ENCODE data around the gene RAD18.
A peak's percentile ranks its signal among the peaks of the same experiment; 100 is the strongest.

The RAD18 gene

DNA sequence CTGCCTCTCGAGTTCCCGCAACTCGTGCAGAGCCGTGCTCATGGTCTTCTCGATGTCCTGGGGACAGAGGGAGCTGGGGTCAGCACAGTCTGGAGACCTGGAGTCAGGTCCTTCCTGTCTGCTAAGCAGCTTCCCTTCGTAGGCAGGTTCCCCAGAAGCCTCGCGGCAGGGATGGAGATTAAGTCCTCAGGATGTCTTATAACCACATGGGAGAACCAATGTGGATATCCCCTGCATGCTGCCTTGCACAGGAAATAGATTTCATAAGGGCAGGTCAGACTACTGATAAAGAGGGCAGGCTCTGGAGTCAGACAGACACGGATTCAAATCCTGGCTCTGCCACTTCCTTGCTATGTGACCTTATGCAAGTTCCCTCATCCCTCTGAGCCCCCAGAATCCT lies 22.6 kb upstream of the RAD18 start:
- no peak for DNase-seq (ENCODE audit: low read depth)

DNA sequence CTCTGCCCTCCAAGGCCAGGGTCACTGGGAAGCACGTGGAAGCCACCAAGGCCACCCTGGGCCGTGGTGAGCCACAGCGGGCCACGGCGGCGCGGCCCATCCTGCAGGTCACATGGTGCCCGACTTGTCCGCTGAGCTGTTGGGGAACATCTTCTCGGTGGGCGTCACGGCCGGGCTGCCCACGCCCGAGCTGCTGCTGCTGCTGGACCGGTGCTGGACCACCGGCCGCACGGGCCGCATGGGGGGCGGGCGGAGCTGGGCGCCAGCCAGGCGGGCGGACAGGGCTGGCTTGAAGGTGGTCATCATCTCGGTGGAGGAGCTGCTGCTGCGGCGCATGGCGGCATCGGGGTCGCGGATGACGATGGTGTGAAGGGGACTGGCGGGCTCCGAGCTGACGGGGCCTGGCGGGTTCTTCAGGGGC lies 22.1 kb upstream of the RAD18 start:
- no peak for DNase-seq (ENCODE audit: low read depth)

DNA sequence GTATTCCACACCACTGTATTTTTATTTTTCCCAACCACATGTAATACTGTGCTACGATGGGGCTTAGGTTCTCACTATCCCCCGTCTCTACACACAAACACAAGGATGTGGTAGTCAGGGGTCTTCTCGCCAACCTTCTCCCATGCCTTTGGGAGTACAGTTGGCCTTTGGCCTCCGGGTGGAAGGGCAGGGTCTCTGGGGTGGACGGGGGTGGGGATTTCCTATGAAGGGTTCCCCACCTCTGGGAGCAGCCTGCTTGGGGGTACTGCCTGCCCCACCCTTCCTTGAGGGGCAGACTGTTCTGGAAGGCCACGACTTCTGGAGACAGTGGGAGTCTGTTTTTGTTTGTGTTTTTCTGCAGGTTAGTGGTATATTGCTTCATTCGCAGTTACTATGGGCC lies 21.3 kb upstream of the RAD18 start:
- DNase-seq (ENCODE audit: low read depth), result no peak

DNA sequence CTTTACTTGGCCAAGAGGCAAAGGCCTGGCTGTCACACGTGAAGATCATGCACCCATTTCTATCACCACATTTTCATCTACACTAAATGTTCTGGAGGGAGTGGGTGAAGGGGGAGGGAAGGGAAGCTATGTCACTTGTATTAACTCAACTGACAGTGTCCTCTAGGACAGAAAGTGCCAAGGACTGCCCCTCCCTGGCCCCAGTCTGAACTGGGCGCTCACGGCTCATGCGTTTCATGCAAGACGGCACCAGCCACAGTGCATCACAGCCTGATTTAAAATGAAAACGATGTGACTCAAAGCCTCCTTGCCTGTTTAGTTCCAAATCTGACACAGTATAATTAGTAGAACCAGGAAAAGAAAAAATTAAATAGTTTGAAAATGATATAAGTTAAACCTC lies 20.8 kb upstream of the RAD18 start:
- no peak for DNase-seq (ENCODE audit: low read depth)

DNA sequence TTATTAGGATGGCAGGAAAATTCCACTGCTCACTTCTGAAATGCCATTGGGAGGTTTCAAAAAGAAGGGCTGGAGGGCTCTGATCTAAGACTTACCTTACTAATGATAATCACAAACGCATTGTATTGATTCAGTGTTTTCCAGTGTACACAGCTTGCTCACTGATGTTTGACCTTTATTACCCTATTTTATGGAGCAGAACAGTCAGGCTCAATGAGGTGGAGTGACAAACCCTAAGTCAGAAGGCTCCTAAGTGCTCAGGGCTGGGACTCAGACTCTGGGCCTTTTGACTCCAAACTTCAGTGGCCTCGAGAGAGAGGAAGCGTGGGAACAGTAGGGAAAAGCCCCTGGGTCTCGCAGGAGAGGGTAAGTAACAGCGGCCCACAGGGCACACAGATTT lies 20.3 kb upstream of the RAD18 start:
- DNase-seq (ENCODE audit: low read depth), result no peak

DNA sequence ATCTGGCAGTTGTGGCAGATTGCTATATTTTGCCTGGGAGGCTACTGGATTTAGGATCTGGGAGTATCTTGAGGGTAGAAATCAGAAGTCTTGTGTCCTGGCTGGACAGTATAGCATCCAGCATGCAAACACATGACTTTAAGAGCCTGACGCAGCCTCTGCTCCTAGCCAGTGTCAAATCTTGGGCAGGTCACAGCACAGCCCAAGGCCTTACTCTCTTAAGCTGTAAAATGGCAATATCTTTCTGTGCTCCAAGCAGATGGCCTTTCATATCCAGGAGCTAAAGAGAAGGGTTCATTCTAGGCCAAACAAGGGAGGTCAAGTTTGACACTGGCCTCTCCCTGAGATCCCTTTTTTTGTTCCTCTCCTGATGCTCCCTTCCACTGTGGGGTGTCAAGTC lies 19.8 kb upstream of the RAD18 start:
- DNase-seq (ENCODE audit: low read depth), result no peak

DNA sequence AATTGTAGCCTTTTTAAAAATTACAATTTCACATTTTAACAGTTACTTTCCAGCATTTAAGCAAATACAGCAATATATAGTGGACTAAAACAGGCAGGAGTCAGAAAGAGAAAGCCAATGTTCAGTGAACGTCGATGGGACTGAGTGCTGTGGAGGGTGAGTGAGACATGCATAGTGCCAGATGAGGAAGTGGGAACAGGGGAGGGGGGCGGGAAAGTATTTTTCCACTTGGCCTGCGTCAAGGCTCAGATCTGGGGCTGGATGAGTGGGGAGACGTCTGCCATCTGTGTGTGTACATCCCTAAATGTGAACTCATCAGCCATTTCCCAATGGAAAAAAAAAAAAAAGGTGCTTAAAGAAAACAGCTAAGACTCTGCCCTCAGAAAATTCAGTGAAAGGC lies 19.2 kb upstream of the RAD18 start:
- no peak for DNase-seq (ENCODE audit: low read depth)

DNA sequence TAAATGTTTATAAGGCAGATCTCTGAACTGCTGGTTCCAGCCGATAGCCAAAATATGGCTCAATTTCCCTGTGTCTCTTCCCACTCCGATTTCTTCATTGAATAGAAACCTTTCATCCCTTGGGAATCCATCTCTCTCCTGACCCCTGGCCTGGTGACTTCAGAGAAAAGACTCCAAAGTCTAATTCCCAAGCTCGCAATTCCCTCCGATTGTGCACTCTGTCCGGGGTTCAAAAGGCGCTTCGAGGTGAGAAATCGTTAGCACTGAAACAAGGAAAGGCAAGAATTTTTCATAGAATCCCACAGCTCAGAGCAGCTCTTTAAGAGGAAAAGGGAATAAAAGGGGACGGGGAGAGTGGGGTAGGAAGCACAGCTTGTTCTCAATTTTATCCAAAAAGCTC lies 18.4 kb upstream of the RAD18 start:
- DNase-seq (ENCODE audit: low read depth), result no peak

DNA sequence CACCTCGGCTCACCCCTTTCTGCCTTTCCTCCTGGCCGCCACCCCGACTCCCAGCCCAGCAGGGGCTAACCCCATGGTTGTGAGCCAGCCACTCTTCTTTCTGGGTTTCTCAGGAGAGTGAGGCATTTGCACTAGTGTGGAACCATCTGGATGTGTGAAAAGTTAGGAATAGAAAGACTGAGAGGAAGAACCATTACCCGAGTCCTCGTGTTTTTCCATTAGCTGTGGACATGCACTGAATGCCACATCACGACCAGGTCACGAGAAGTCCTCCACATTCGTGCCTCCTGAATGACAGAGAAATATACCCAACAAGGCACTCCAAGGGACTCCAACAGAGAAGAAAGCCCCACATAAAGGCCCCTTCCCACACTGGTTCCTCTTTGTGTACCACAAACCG lies 18.0 kb upstream of the RAD18 start:
- DNase-seq (ENCODE audit: low read depth), result no peak

DNA sequence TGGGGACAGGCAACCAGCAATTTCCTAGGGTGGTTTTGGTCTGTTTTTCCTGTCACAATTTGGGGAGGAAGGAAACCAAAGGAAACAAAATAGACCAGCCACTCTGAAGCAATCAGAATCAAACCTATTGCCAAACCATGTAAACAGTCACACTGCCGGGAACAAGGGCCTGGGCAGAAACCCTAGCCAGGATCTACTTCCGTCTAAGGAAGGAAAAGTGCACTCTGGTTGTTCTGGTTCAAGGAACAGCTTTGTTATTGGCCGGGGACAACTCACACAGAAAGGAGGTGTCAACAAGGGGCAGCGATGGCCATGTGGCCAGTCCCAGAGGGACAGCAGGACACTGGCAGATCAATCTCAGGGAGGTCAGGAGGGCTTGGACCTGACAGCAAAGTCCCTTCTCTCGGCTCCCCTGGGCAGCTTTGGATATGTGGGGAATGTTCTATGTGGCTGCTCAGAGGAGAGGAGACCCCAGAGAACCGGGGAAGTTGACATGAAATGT lies 17.5 kb upstream of the RAD18 start:
- no peak for DNase-seq (ENCODE audit: low read depth)

DNA sequence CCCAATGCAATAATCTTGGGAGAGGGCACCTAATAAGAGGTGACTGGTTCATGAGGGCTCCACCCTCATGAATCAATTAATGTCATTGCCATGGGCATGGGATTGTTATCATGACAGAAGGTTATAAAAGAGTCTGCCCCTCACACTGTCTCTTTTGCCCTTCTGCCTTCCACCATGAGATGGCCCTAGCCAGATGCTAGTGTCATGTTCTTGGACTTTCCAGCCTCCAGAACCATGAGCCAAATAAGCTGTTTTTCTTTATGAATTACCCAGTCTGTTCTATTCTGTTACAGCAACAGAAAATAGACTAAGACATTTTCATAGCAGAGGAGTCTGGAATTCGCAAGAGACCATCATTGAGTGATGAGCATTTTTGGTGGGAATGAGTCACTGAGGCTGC lies 16.0 kb upstream of the RAD18 start:
- no peak for DNase-seq (ENCODE audit: low read depth)

DNA sequence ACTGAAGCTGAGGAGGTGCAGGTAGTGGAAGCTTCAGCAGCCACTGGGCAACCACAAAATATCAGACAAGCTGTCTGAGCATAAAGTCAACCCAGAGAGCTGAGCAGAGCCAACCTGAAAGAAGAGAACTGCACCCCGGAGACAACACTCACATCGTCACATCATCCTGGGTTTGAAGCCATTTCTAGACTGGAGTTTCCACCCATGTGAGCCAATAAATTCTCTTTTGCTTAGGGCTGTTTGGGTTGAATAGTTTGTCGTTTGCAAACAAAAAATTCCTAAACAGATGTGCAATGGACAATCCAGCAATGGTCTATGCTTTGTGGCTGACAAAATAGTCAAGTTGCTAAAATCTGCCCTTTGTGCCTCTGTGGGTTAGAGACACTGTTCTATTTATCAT lies 15.3 kb upstream of the RAD18 start:
- no peak for DNase-seq (ENCODE audit: low read depth)

DNA sequence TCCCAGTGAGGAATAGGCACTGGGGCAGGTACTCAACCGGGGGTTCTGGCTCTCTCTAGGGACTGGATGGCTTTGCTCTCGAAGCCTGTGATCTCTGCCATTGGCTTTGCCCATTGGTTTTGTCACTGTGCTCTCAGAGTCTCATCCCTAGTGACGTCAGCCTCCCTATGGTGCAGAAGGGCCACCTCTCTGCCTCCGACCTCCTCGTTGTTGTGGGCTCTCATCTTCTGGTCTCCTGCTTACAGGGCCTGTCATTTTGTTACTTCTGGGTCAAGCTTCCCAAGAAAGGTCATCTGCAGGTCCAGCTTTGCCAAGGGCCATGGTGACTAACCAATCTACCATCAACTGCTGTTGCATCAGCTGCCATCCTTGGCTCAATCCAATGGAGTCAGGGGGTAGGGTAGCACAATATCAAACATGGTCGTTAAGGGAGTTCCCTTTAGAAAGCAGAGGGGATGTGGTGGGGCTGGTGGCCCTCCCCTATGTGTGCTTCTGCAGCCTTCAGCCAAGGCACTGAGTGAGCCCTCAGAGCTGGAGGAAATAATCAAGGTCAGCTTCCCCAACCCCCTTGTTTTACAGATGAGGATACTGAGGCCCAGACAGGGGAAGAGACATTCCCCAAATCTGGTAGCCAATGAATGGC lies 13.4 kb upstream of the RAD18 start:
- no peak for DNase-seq (ENCODE audit: low read depth)

DNA sequence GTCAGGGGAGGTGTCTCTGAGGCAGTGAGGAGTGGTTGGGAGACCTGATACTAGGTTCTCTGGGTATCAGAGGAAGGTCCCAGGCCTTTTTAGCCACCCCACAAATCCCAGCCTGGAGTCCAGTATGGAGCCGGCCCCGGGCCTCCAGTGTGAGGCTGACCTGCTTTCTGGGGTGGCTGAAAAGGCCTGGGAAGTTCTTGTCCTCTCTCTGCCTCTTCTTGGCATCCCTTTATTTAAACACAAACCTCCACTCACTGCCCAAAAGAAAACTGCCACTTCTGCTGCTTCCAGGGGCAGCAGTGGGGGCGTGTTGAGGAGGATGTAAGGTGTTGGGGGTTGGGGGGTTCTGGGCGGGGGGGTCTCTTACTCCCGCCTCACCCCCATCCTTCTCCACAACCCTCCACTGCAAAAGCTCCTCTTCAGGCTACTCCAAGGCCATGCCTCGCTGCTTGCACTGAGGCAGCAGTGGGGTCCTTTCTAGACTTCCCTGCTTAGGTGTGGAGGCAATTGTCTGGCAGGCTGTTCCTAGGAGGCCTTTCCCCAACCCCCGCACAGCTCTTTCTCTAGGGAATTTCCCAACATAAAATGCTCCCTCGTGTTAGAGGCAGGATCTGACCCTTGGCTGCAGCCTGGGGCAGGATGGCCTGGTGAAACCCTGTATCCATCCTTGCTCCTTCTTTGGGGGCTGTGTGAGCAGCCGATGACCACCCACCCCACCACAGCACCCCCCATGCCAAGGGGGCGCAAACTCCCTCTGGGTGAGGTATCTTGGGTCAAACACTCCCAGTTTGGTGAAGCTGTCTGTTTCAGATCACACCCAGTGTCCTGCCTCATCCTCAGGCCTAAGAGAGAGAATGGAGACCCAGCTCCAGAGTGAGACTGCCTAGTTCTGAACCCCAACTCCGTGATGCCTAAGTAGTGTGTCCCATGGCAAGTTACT lies 12.1 kb upstream of the RAD18 start:
- DNase-seq (ENCODE audit: low read depth), result no peak

DNA sequence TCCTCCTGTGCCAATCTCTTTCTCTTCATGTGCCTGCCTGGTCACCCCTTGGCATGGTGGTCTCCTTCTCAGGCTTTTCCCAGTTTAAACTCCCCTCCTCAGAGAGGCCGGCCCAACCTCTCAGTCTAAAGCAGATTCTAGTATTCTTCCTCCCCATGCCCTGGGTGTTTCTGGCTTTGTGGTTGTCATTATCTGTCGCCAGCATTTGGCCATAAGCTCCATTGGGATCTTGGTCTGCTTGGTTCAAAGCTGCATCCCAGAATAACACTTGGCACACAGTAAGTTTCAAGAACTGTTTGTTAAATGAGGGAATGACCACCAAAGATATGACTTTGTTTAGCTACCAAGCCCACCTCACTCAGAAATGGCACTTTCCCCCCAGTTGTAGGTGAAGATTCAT lies 11.2 kb upstream of the RAD18 start:
- no peak for DNase-seq (ENCODE audit: low read depth)

DNA sequence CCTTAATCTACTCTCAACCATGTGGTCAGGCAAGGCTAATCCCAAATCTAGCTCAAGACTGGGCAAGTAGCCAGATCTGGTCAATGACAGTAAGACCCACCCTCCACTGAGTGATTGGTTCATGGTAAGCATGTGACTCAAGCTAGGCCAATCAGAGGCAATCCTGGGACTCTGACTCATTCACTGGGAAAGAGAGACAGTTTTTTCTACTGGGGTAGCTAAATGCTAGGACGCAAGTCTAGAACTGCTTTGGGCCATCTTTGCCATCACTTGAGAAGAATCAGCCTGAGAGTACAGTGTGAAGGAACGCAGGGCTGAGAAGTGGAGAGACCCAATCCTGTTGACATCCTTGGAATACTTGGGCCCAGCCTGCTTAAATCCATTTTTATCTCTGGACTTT lies 9.4 kb upstream of the RAD18 start:
- peak; percentile 52 for DNase-seq (ENCODE audit: low read depth)

DNA sequence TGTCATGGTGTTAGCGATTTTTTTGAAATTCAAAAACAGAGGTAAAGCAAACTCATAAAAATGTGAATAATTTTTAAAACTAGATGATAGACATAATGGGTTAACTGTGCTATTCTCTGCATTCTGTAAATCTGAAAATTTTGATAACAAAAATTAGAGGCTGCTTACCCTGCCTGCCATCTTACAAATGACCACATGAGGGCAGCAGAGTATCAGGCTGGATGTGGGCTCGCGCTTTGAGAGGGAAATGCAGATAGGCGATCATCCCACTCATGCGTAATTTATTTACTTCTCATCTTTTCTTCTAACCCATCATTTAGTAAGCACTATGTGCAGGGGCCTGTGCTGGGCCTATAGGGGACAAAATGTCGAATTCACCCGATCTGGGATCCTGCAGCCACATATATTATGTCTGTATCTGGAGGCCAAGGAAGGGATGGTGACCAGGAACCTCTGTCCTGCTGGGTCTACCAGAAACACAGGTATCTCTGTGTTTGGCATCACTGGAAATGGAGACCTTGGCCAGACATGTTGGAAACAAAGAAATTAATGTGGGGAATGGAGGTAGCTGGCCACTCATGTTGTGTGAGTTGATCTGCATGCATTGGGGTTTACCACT lies 7.8 kb upstream of the RAD18 start:
- DNase-seq (ENCODE audit: low read depth), result peak; percentile 62

DNA sequence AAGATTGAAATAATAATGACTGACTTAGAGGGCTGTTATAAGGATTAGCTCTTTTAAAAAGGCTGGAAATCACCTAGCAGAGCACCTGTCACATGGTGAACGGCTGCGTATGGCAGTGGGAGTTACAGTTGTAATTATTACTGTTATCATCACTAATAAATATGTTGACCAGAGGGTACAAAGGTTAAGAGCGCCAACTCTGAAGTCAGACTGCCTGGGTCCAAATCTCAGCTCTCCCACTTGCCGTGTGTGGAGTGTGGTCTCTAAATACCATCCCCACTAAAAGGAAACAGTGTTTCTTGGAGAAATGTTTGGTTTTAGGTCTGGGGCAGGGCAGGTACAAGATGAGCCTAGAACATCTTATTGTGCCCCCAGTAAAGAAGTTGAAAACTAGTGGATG lies 6.0 kb upstream of the RAD18 start:
- no peak for DNase-seq (ENCODE audit: low read depth)

DNA sequence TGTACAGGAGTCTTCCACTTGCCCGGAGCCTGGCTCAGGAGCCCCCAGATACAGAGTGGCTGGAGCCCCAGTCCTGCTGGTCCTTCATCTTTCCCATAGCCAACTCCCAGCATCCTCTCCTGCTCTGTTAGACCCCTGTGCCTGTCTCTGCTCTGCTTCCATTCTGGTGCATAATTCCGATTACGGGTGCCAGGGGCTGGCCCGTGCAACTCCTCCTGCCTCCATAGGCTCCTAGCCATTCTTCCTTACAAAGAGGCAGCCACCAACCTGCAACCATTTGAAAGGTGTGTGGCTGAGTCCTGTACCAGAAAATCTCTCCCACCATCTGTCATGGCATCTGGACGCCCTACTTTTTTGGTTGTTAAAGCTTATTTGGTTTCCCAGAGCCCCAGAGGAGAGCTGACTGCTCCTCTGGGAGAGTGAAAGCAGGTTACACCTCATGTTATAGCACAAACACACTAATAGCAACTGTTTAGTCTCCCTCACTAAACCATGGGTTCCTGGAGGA lies 5.2 kb upstream of the RAD18 start:
- DNase-seq (ENCODE audit: low read depth), result no peak

DNA sequence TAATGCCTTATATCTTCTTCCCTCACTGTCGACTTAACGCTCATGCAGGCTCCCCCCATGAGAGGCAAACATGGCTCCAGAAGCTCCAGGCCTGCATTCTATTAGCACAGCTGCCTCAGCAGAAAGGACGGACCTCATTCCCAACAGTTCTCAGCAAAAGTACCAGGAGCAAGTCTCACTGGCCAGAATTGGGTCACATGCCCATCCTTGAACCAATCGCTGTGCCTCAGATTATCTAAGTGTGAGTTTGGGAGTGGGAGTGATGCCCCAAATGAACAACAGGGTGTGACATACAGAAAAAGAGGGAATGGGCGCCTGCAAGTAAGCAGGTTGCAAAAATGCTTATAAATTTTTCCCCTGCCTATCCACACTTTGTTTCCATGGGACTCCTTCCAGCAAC lies 4.3 kb upstream of the RAD18 start:
- no peak for DNase-seq (ENCODE audit: low read depth)

DNA sequence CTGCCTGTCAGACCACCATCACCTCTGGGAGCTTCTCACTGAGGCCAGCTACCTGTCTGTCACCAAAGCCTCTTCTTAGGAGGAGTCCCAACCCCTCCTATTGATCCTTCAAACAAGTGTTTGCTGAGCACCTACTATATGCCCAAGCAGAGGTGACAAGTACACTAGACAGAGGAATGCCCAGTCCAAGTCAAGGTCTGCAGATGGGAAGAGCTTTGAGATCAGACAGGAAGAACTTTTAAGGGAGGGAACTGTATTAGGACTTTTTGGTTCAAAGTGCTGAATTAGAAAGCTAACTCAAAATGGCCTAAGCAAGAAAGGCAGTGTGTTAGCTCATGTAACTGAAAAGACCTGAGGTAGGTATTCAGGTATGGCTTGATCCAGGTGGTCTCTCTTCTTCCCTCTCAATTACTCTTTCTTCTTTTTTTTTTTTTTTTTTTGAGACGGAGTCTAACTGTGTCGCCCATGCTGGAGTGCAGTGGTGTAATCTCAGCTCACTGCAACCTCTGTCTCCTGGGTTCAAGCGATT lies 3.6 kb upstream of the RAD18 start:
- no peak for DNase-seq (ENCODE audit: low read depth)

DNA sequence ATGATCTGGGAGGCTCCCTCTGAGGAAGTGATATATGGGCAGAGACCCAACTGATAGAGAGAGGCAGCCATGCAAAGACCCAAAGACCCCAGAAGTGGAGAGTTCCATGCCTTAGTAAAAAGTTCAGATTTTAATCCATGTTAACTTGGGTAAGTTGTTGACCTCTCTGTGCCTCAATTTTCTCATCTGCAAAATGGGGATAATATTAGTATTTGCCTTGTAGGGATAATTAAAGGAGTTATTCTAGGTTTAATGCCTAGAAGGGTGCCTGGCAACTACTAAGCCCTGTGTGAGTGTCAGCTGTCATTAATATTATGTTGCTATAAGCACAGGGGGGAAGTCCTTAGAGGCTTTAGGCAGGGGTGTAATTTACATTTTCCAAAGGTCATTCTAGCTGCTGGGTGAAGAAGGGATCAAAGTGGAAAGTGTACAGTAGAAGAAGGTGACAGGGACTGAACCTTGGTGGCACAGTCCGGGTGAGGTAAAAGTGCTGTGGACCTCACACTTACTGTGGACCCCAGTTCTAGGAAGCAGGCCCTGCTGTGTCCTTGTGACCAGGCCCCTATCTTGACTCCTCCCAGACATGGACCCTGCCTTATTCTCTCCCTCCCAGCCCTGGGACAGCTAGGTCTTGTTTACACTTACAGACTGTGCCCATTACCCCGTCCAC lies 3.0 kb upstream of the RAD18 start:
- DNase-seq (ENCODE audit: low read depth), result no peak

Data from ELR (cell line).